Loucy (cell line): ENCODE data around the gene ZNF385D.

Experiments used
- H2AFZ ChIP-seq: fragments of 200-600 bp; sonication (generic); 2 replicates; pipeline ENCODE4 v1.6.0; 2016; ENCODE audit warnings: antibody characterized with exemption, mild to moderate bottlenecking, low read length, moderate library complexity
- H3F3A ChIP-seq: fragments of 200-600 bp; 2 replicates; pipeline ENCODE4 v1.6.0; 2016; ENCODE audit warnings: antibody characterized with exemption, low read depth, mild to moderate bottlenecking
- H3K27me3 ChIP-seq: fragments of 200-600 bp; sonication (generic); 2 replicates; pipeline ENCODE4 v1.6.1; 2014; ENCODE audit warnings: low read length, mild to moderate bottlenecking; ENCODE audit not compliant: insufficient read depth, poor library complexity, severe bottlenecking
- H3K36me3 ChIP-seq: fragments of 200-600 bp; sonication (generic); 2 replicates; pipeline ENCODE4 v1.6.1; 2016; ENCODE audit warnings: low read length; ENCODE audit not compliant: insufficient read depth
- H3K4me1 ChIP-seq: fragments of 200-600 bp; sonication (generic); 2 replicates; pipeline ENCODE4 v1.5.1; 2014; ENCODE audit warnings: low read length, mild to moderate bottlenecking; ENCODE audit not compliant: insufficient read depth, poor library complexity, severe bottlenecking
- H3K4me2 ChIP-seq: fragments of 200-600 bp; sonication (generic); 2 replicates; pipeline ENCODE4 v1.6.0; 2014; ENCODE audit warnings: antibody characterized with exemption, low read length, low read depth, mild to moderate bottlenecking; ENCODE audit not compliant: poor library complexity, severe bottlenecking
- H3K4me3 ChIP-seq: fragments of 200-600 bp; sonication (generic); 2 replicates; pipeline ENCODE4 v1.5.1; 2014; ENCODE audit warnings: low read length, mild to moderate bottlenecking, mixed read lengths; ENCODE audit not compliant: poor library complexity, severe bottlenecking
- H3K79me2 ChIP-seq: fragments of 200-600 bp; sonication (generic); 2 replicates; pipeline ENCODE4 v1.6.1; 2014; ENCODE audit warnings: low read length; ENCODE audit not compliant: insufficient read depth
- H3K9ac ChIP-seq: fragments of 200-600 bp; sonication (generic); 2 replicates; pipeline ENCODE4 v1.6.0; 2014; ENCODE audit warnings: mild to moderate bottlenecking, low read depth, low read length, moderate library complexity; ENCODE audit not compliant: poor library complexity, severe bottlenecking
- H3K9me2 ChIP-seq: fragments of 200-600 bp; sonication (generic); replicated peaks from 2 replicates; pipeline ENCODE4 v1.6.1; 2016; ENCODE audit warnings: low read depth, low read length, mixed read lengths
- H3K9me3 ChIP-seq: fragments of 200-600 bp; sonication (generic); 2 replicates; pipeline ENCODE4 v1.6.1; 2014; ENCODE audit warnings: mild to moderate bottlenecking, antibody characterized with exemption, low read length, low read depth; ENCODE audit not compliant: insufficient read depth
- H4K20me1 ChIP-seq: fragments of 200-600 bp; sonication (generic); 2 replicates; pipeline ENCODE4 v1.6.0; 2014; ENCODE audit warnings: antibody characterized with exemption, low read length, mild to moderate bottlenecking; ENCODE audit not compliant: insufficient read depth, poor library complexity, severe bottlenecking
- EZH2phosphoT487 ChIP-seq: fragments of 200-600 bp; IDR thresholded peaks from 2 replicates; pipeline ENCODE4 v1.6.1; 2018; ENCODE audit warnings: antibody characterized with exemption, mild to moderate bottlenecking, moderate library complexity, borderline replicate concordance
- TF ChIP-seq, protein P1 (sequence below): fragments of 200-600 bp; sonication (generic); conservative IDR thresholded peaks from 2 replicates; pipeline ENCODE4 v1.5.1; 2014; ENCODE audit warnings: mild to moderate bottlenecking, antibody characterized with exemption, low read length

The ZNF385D gene

DNA sequence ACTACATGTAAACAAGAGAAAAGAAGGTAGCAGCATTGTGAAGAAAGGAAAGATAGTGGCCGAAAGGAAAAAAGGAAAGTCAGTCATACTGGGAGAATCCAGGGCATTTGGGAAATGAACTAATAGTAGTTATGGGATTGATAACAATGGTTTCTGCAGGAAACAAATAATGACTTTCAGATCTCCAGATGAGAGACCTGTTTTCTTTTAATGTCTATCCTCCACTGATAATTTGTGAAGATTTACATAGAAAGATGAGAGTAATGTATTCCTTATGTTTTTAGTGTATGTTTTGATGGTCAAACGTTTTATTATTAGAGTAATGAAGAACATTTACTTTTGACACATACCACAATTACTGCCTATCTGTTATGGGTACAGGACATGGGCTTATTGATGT lies 15.0 kb upstream of the ZNF385D start:
- H3K9ac ChIP-seq = no peak overlapping the region
- H3K9me2 ChIP-seq = no peaks in the 10 kb centered on the region
- H3K4me1 ChIP-seq = no peaks in the 10 kb centered on the region
- H3K27me3 ChIP-seq = no peaks in the 10 kb centered on the region
- H4K20me1 ChIP-seq = no peaks in the 10 kb centered on the region
- no peaks in the 10 kb centered on the region for H3K36me3 ChIP-seq
- H3K9me3 ChIP-seq = no peaks in the 10 kb centered on the region
- TF ChIP-seq, protein P1, sequence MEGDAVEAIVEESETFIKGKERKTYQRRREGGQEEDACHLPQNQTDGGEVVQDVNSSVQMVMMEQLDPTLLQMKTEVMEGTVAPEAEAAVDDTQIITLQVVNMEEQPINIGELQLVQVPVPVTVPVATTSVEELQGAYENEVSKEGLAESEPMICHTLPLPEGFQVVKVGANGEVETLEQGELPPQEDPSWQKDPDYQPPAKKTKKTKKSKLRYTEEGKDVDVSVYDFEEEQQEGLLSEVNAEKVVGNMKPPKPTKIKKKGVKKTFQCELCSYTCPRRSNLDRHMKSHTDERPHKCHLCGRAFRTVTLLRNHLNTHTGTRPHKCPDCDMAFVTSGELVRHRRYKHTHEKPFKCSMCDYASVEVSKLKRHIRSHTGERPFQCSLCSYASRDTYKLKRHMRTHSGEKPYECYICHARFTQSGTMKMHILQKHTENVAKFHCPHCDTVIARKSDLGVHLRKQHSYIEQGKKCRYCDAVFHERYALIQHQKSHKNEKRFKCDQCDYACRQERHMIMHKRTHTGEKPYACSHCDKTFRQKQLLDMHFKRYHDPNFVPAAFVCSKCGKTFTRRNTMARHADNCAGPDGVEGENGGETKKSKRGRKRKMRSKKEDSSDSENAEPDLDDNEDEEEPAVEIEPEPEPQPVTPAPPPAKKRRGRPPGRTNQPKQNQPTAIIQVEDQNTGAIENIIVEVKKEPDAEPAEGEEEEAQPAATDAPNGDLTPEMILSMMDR = no peak
- no peak for TF ChIP-seq EZH2phosphoT487
- no peak overlapping the region for H2AFZ ChIP-seq
- H3K4me3 ChIP-seq = no peak overlapping the region
- H3K79me2 ChIP-seq = no peaks in the 10 kb centered on the region
- H3K4me2 ChIP-seq = no peak overlapping the region
- no peaks in the 10 kb centered on the region for H3F3A ChIP-seq

DNA sequence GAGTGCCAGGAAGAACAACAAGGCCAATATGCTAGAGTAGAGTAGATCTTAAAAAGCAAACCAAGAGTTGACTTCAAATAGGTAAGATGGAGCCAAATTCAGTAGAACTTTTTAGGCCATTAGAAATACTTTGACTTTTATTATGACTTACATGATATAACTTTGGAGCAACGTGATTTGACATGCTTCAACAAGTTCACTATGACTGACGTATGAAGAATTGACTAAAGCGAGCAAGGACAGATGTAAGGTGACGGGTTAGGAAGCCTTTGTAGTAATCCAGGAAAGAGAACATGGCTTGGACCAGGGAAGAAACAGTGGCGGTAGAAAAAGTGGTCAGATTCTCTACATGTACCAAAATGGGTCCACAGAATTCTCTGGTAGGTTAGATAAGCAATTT lies 4.9 kb upstream of the ZNF385D start:
- Histone ChIP-seq H4K20me1 (no peaks in the 10 kb centered on the region), H3K4me2 (no peak overlapping the region), H3K4me1 (no peaks in the 10 kb centered on the region), H3K9ac (no peak overlapping the region), H3K36me3 (no peaks in the 10 kb centered on the region), H2AFZ (no peak overlapping the region), H3K4me3 (no peak overlapping the region), H3K9me2 (no peaks in the 10 kb centered on the region), H3K27me3 (no peaks in the 10 kb centered on the region), H3F3A (no peaks in the 10 kb centered on the region), H3K9me3 (no peaks in the 10 kb centered on the region), H3K79me2 (no peaks in the 10 kb centered on the region)
- TF ChIP-seq EZH2phosphoT487 = no peak
- TF ChIP-seq, protein P1 = no peak

DNA sequence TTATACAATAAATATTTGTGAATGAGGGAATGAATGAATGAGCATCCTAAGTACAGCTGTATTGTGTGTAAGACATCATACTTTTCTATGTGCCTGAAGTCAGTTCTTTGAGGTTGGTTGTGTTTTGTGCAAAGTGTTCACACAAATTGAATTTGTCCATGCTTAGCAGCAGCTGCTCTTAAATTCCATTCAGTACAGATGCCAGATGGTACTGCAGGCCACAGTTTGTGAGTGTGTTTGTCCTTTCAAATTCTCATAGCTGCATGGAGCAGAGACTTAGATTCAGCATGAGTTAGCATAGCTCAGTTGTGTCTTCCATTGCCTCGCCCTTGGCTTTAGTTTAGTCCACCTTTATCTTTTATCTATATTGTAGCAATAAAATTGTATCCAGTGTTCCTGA lies 3.8 kb upstream of the ZNF385D start:
- Histone ChIP-seq H3K4me1 (no peaks in the 10 kb centered on the region), H3K4me2 (no peak overlapping the region), H3K9me3 (no peaks in the 10 kb centered on the region), H3K9me2 (no peaks in the 10 kb centered on the region), H2AFZ (no peak overlapping the region), H4K20me1 (no peaks in the 10 kb centered on the region), H3K9ac (no peak overlapping the region), H3F3A (no peaks in the 10 kb centered on the region), H3K4me3 (no peak overlapping the region), H3K36me3 (no peaks in the 10 kb centered on the region), H3K27me3 (no peaks in the 10 kb centered on the region), H3K79me2 (no peaks in the 10 kb centered on the region)
- TF ChIP-seq EZH2phosphoT487 = no peak
- TF ChIP-seq, protein P1 = no peak
